Prostate gland (tissue), 2 donors: ENCODE measurements around the gene IQGAP1.

Experiments used
- POLR2A ChIP-seq: fragments of 450-650 bp; IDR thresholded peaks from one replicate; pipeline ENCODE4 v1.6.1; 2016; ENCODE audit warnings: antibody characterized with exemption, mild to moderate bottlenecking
- TF ChIP-seq, protein P1 (sequence below), 4 experiments: fragments of 200-600 bp in 2 of 4; fragments of 450-650 bp in 2 of 4; sonication (generic) in 2 of 4; IDR thresholded peaks; 1 replicate in 3 of 4; 2 replicates in 1 of 4; pipeline ENCODE4 v1.5.1; 2016 to 2019; ENCODE audit warnings: antibody characterized with exemption in 4 of 4, mild to moderate bottlenecking in 2 of 4, moderate library complexity in 2 of 4

DNA sequence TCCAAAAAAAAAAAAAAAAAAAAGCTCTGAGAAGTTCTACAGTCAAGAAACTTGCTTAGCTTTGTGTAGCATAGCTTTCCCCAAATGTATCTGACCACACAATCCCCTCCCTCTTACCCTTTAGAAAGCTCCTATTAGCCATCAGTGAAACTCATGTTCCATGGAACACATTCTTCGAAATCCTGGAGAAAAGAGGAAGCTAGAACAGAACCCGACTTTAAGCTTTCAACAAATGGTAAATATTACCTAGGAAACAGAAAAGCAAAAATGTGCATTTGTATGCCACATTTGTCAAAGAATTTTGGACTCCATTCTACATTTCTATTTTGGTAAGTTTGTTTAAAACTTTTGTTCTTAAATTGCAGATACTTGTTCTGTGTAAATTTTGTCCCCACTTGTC is 124.2 kb downstream of the IQGAP1 start:
- TF ChIP-seq, protein P1, sequence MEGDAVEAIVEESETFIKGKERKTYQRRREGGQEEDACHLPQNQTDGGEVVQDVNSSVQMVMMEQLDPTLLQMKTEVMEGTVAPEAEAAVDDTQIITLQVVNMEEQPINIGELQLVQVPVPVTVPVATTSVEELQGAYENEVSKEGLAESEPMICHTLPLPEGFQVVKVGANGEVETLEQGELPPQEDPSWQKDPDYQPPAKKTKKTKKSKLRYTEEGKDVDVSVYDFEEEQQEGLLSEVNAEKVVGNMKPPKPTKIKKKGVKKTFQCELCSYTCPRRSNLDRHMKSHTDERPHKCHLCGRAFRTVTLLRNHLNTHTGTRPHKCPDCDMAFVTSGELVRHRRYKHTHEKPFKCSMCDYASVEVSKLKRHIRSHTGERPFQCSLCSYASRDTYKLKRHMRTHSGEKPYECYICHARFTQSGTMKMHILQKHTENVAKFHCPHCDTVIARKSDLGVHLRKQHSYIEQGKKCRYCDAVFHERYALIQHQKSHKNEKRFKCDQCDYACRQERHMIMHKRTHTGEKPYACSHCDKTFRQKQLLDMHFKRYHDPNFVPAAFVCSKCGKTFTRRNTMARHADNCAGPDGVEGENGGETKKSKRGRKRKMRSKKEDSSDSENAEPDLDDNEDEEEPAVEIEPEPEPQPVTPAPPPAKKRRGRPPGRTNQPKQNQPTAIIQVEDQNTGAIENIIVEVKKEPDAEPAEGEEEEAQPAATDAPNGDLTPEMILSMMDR (IDR thresholded peaks at IDR 0.05), result no peak
- no peak for TF ChIP-seq POLR2A
